ENCODE results near the gene ARL14EP.

The ARL14EP gene

DNA sequence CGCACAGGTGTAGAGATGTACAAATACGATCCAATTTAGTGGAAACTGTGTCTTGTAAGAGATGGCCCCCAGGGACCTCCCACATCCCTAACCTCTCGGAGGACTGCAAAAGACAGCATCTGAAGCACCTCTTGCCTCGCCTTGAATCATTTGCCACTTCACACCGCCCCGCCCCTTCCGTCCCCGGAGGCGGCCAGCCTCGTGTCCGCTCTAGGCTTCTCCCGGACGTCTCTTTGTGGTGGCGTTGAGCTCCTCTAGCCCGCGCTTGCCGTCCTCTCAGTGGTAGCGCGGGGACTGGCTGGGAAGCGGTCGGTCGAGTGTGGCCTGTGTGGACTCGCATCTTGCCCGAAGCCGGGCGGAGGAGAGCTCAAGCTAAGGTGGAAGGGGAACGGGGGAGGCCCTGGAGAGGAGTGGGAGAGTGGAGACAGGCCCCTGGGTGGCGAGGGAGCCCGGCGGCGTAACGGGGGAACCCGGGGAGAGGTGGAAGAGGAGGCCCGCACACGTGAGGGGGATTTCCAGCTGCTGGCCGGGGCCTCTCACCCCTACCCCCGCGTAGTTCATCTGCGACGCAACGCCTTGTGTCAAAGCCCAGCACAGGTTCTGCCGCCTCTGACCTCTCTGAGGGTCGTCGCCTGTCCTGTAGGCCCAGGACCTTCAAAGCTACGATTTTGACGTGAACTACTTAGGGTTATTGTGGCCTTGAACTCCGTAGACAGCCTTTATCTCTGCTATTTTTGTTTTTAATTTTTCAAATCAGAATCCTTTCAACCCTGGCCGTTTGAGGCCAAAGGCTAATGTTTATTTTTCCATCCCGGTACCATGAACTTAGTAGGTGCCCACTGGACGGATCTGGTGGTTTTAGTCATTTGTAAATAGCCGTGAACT, at the start of gene ARL14EP:
ARL14EP (plus strand) TSS at position 279 of the 885 bp plus-strand sequence. CDS start 7,845 bp downstream, outside the sequence.
- DNase-seq (ENCODE audit: low read depth in 2 of 3, low spot score in 2 of 3) = peak; percentile 63 to 83 (median 76)

DNA sequence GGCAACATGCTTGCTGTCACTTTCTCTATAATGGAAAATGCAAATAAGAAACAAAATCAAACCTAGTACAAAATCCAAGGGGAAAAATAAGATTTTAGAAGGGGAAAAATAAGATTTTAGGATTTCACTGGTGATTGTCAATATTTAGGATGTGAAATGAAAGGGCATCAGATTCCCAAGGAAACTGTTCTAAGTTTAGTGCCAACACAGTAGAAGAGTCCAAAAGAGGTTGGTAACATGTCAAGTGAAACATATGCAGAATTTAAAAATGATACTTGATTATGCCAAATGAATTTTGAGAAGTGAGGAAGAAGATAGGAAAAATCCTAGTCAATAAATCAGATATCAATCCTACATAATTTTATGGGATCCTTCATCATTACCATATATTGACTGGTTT, 45.7 kb upstream of the ARL14EP start:
- no peak for DNase-seq (ENCODE audit: low read depth in 2 of 3, low spot score in 2 of 3)

DNA sequence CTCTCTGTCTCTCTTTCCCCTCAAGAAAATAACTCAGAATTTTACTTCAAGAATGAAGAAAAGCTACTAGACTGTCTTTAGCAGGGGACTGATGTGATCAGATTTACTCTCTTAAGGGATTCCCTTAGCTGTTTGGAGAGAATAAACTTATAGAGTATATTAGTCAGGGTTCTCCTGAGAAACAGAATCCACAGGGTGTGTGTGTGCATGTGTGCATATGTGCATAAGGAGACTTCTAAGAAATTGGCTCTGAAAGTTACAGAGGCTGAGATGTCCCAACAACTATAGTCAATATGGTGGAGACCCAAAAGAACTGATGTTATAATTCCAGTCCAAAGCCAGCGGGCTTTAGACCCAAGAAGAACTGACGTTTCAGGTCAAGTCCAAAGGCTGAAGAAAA, 43.1 kb upstream of the ARL14EP start:
- DNase-seq (ENCODE audit: low read depth in 2 of 3, low spot score in 2 of 3) = no peak

DNA sequence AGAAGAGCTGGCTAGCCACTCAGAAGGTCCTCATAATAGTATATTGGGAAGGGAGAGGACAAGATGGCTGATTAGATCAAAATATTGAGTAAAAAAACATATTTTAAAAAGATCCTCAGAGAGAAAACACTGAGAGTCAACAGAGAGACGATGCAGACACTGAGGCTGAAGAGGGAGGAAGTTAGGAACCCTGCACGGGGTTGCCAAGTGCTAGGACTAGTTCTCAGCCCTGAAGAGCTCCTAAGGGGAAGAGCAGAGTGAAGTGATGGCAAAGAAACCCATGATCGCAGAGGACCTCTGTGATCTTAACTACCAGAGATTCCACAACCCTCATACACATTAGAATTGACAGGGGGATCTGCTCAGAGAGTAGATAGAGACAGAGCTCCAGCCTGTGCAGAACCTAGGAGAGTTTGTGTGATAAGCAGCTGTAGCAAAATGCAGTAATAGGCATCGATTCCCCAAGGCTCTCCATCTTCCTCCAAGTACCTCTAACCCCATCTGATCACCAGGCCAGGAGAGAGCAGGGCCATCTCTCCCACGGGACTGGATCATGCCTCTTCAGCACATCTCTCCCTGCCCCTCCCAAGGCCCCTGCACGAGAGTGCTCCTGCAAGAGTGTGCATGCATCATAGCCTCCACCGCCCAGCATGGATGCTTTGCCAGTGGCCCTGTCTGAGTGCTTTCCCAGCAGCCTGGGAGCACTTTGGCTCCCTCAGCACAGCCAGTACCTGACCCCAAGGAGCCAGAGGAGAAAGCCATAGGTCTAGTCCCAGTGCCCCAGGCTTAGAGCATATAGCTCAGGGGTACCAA, 41.2 kb upstream of the ARL14EP start:
- no peak for DNase-seq (ENCODE audit: low read depth in 2 of 3, low spot score in 2 of 3)

DNA sequence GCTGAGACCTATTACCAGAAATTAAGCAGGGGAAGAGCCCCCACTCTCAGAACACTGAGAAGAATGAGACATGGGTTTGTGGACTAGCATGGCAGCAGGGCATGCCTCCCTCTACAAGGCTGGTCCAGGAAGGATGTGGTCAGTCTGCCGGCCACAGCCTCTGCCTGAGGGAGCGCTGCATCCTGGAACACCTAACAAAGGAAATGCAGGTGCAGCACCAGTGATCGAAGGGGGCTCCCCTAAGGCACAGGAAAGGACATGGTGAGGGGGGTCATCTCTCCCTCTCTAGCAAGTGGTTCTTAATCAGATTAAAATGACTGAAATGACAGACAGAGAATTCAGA, 40.6 kb upstream of the ARL14EP start:
- DNase-seq (ENCODE audit: low read depth in 2 of 3, low spot score in 2 of 3) = peak in 2 of 3 experiments; percentile 1 to 13

DNA sequence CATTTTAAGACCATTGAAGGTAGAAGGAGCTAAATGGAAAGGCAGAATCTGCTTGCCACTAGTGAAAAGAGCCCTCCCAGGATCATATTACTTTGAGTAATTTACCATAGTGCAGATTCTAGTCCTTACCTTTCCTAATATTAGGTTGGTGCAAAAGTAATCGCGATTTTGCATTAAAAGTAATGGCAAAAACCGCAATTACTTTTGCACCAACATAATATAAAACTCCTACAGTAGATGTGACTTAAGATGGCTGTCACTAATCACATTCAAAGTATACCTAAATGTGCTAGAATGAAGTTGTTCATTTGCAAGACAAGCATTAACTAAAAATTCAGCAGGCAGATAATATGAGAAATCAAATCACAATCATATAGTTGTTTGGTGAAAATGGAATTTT, 38.1 kb upstream of the ARL14EP start:
- DNase-seq (ENCODE audit: low read depth in 2 of 3, low spot score in 2 of 3) = no peak

DNA sequence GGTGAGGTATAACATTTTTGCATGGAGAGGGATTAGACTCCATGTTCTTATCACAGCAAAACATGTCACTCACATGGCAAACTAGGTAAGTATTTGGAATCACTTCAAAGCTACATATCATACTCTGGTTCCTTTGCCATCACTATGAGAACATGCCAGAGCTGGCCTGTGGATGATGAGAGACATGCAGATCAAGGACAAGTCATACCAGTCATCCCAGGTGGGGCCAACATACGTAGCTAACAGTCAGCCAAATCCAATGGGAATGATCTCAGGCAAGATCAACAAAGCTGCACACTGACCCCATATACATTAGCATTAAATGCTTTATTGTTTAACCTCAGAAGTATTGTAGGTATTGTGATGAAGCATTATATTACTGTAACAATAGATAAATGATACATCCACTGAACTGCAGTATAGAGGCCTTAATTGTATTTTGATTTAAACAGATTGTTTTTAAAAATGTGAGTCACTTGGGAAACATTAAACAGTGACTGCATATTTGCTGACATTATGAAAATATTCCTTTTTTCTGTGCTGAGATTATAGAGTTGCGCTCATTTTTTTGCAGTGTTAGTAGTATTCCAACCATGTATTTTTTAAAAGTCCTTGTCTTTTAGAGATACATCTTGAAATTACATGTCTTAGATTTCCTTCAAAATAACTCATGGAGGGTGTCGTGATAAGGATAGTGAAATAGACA, 37.3 kb upstream of the ARL14EP start:
- DNase-seq (ENCODE audit: low read depth in 2 of 3, low spot score in 2 of 3) = no peak

DNA sequence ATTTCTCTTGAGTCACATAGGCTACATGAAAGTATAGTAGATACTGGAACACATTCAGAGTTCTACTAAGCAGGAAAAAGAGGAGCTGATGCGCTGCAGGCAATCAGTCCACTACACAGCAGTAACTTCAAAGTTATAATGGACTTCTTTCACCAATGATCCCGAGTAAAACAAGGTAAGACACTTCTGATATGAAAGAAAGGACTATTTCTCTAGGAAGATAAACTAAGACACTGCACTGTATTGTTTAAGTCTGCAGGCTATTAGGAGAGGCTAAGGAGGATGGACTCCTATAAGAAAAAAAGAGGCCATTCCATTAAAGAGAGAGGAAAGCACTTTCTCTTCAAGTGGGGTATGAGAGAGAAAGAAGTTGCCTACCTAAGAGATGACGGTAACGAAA, 31.6 kb upstream of the ARL14EP start:
- DNase-seq (ENCODE audit: low read depth in 2 of 3, low spot score in 2 of 3) = no peak

DNA sequence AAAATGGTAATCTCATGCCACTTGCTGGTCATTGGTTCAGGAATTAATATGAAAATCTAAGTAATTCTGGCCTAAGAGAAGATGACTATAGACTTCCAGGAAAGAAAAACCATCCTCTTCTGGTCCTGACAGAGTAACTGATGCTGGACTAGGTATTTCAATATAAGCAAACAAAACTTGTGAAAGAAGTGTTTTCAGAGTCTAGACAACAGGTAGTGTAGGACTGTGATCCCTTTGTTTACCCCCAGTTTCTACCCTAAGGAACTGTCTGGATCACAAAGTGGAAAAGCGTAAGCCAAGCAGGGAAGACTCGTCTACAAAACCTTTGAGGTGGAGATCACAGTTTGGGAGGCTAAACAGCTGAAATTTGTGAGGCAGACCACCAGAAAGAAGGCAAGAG, 30.4 kb upstream of the ARL14EP start:
- DNase-seq (ENCODE audit: low read depth in 2 of 3, low spot score in 2 of 3) = no peak

DNA sequence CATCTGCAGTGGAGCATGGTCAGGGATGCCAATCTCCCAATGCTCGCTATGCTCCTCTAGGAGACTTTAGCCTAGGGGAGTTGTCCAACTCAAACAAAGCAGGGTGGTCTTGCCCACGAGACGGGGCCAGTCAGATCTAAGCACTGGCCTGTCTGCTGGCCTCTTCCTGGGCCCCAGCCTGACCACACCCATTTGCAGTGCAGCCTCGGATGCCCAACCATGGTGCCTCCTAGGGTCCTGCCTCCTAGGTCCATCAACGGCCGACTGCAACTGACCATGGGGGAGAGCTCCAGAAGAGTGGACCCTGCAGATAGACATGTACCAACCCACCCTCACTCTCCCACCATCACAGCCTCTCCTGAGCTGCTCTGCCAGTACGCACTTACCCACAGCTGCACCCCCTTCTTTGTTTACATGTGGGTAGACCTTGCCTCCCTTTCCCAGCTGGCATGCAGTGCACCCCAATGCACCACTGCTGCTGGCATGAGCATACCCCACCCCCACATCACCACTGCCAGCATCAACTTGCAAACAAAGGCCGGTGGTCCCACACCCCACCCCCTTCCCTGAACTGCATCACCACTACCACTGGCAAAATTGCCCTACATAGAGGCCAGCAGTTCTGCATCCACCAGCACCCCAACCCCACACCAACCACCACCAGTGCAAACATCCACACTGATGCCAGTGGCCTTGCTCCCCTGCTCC, 27.6 kb upstream of the ARL14EP start:
- DNase-seq (ENCODE audit: low read depth in 2 of 3, low spot score in 2 of 3) = no peak

DNA sequence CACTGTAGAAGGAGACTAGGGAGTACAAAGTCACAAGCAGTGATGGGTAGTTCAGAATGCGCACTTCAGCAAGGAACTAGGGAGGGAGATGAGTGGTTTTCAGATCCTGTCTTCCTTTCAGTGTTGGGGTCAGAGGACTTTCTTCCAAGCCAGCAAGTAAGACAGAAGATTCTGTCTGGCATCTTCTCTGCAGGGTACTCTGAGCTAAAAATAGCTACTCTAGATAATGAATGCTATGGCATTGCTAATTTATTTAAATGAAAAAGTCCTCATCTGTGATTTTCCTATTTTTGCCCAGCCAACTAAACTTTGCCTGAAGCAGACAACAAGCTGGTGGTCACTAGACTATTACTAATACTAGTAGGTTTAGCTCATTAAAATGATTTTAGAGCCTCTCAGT, 18.3 kb upstream of the ARL14EP start:
- no peak for DNase-seq (ENCODE audit: low read depth in 2 of 3, low spot score in 2 of 3)

DNA sequence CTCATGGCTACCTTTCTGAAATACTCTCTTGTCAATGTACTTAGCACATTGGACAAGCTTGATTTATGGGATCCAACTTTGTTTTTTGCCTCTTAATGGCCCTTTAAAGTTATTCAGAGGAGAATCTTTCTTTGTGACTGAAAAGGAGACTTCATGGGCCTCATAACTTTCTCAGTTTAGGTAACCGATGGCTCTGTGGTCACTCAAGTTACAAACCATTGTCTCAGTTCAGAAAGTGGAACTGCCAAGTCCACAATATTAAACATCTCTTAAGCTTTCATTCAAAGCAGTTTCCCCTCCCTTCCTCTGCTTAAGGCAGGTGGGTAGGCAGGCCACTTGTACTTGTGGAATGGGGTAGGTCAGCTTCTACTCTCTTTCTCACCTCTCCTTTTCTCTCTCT, 12.3 kb upstream of the ARL14EP start:
- DNase-seq (ENCODE audit: low read depth in 2 of 3, low spot score in 2 of 3) = no peak

DNA sequence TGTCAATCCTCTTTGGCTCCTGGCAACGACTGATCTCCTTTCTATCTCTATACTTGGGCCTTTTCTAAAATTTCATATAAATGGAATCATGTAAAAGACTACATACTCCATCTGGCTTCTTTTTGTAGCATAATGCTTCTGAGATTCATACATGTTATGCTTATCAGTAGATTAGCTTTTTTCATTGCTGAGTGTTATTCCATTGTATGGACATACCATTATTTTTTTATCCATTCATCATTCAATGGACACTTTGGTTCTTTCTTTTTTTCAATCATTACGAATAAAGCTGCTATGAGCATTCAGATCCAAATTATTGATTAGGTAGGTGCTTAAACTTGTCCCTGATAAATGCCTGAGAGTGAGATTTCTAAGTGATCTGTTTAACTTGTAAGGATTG, 11.7 kb upstream of the ARL14EP start:
- DNase-seq (ENCODE audit: low read depth in 2 of 3, low spot score in 2 of 3) = no peak

DNA sequence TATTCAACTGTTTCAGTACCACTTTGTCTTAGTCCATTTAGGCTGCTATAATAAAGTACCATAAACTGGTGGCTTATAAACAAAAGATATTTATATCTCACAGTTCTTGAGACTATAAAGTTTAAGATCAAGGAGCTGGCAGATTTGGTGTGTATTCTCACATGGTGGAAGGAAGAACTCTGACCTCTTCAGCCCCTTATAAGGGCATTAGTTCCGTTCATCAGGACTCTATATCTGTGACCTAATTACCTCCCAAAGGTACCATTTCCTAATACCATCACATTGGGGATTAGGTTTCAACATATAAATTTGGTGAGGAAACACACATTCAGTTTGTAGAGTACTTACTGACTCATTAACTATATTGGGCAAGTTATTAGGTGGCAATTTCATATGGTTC, 10.7 kb upstream of the ARL14EP start:
- DNase-seq (ENCODE audit: low read depth in 2 of 3, low spot score in 2 of 3) = no peak

DNA sequence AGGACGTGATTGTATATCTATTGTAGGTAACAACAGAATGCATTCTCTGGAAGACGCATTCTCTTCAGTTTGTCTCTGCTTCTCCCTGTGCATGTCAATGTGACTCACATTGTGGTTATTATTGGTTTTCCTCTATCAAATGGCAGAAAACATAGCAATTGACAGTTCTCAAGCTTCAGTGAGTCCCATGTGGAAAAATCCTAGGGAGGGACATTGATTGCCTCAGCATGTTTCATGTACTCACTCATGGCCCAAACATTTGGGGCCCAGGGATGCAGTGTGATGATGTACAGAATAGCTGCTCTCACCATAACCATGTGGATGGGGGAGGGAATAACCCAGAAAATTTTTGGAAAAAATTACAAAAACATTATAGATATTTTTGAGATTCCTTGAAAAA, 9.3 kb upstream of the ARL14EP start:
- DNase-seq (ENCODE audit: low read depth in 2 of 3, low spot score in 2 of 3) = no peak

DNA sequence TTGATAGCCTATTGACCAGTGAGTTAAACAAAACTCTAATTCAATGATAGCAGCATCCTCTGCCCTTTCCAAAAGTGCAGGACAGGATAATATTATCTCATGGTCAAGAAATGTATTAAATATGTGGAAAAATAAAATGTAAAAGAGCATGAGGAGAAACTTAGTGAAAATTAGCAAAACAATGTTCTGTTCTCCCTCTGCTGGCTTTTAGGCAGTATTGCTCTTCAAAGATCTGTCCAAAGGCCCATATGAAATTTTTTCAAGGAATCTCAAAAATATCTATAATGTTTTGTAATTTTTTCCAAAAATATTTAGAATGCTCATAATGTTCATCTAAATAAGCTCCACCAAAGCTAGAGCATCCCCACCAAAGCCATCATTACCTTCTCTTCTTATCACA, 8.3 kb upstream of the ARL14EP start:
- DNase-seq (ENCODE audit: low read depth in 2 of 3, low spot score in 2 of 3) = no peak

DNA sequence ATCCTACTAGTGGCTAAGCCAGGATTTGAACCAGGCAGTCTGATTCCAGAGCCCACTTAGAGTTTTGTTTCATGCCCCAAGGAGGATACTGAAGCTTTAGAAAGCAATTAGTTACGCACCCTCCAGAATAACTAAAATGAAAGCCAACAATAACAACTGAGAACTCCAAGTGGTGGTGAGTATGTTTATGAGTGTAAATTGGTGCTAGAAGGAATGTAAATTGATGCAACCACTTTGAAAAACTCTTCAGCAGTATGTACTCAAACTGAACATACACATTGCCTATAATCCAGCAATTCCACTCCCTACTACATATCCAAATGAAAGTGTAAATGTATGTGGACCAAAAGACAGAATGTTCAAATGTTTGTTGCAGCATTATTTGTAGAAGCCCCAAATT, 6.7 kb upstream of the ARL14EP start:
- no peak for DNase-seq (ENCODE audit: low read depth in 2 of 3, low spot score in 2 of 3)

DNA sequence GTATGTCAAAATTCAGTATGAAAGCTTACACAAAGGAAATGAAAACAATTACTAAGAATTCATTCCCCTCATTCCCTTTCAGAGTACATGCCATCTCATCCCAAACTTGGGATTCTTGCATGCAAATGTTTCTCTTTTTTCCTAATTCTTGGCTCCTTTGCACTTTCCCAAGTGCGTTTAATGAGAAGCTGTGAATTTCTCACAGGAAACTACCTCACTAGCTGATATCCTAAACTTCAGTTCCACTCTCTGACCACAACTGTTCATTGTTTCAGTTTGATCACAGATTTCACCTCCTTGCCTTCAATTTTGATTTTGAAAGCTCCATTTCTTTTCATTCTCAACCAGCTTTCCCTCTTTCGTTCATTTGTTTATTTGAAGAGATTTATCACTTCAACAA, 5.9 kb upstream of the ARL14EP start:
- no peak for DNase-seq (ENCODE audit: low read depth in 2 of 3, low spot score in 2 of 3)

DNA sequence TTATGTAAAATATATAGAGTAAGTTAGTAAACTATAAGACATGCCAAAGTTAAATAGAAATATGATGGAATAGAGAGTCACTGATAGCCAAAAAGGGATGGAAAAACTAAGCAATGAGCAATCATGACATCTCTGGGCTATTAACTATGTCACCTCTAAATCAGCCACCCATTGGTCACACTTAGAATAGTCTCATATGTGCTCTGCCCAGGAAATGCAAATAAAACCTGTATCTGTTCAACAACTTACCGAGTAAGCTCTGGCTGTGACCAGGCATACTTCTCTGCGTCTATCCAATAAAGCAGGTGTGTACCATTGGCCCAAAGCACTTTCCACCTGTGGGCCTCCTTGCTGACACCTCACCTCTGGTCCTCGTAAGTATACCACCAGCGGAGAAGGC, 1.6 kb upstream of the ARL14EP start:
- no peak for DNase-seq (ENCODE audit: low read depth in 2 of 3, low spot score in 2 of 3)

DNA sequence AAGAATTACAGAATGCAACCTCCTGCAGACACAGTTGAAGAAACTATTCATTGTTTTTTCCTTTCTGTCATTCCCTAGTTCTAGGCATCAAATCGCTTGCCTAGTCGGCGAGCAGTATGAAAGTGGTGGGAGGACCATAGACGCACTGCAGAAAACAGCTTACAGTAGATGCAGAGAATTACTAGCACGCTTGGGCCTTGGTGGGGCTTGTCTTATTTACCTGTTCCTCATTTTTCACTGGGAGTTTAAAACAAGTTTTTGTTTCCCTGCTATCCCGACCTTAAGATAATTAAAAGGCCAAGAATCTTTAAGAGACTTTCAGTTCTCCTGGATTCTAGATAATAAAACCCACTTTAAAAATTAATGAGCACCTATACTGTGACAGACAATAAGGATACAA, 713 bp upstream of the ARL14EP start:
- DNase-seq (ENCODE audit: low read depth in 2 of 3, low spot score in 2 of 3) = no peak

DNA sequence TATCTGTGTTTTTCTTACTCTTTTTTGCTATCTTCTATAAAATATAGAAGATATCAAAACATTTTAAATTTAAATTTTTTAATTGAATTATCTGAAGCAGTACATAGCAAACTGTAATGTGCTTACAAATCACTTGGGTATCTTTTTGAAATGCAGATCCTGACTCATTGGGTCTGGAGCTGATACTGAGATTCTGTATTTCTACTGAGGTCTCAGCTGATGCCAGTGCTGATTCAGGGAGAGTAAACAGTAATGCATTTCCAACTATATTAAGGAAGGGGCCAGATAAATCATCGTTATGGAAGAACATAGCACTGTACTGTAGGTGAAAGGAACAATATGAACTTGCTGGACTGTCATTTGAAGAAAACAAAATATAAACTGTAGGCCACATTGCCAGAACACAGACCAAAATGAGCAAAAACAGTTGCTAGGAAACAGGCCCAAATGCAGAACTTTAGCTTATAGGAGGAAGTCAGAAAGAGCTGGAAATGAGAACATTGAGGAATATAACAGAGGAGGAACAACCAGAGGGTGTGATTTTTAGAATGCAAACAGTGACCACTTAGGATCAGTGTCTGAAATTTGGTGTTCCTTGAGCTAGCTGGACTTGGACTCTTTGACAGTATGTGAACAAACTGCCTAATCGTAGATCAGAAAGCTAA, 3.3 kb downstream of the ARL14EP start:
- no peak for DNase-seq (ENCODE audit: low read depth in 2 of 3, low spot score in 2 of 3)

All from activated CD8-positive, alpha-beta memory T cell treated with anti-CD3 and anti-CD28 coated beads for 48 hours (primary cell).